ENCODE measurements around the gene TSPEAR. TPM values are rescaled to one million over a fixed set of nuclear protein-coding genes. Genes with fewer than 3 reads are reported as not detected.

The TSPEAR gene
- total RNA-seq, 4 donors from 2014 or later = 0.21 to 1.3 (median 0.69) TPM

- no peaks in the 10 kb centered on the region for H3K36me3 ChIP-seq
- no peak for TF ChIP-seq CTCF (IDR thresholded peaks at IDR 0.05)
- no peak for TF ChIP-seq POLR2A (IDR thresholded peaks at IDR 0.05)
- DNase-seq = no peak
- WGBS, 2 donors = 88 to 93% methylated on average over 2 of the region's 2 CpGs
- intact Hi-C loops (cut with DNase I) = no loop called here
- H3K9me3 ChIP-seq = no peaks in the 10 kb centered on the region
- no peaks in the 10 kb centered on the region for H3K27me3 ChIP-seq
- no peak overlapping the region for H3K27ac ChIP-seq
- no peaks in the 10 kb centered on the region for H3K4me1 ChIP-seq
- no peak overlapping the region for H3K4me3 ChIP-seq (replicated peaks in 1 of 3)
Measured at GRCh38 chr21:44524414-44525371, 186.7 kb downstream of the TSPEAR start.

- intact Hi-C loops (cut with DNase I) = no loop called here
- H3K27me3 ChIP-seq = no peaks in the 10 kb centered on the region
- no peaks in the 10 kb centered on the region for H3K4me1 ChIP-seq
- WGBS, 2 donors = 79 to 93% methylated on average over 1 of the region's 1 CpG
- no peaks in the 10 kb centered on the region for H3K36me3 ChIP-seq
- no peak for TF ChIP-seq CTCF (IDR thresholded peaks at IDR 0.05)
- no peak overlapping the region for H3K4me3 ChIP-seq (replicated peaks in 1 of 3)
- DNase-seq = no peak
- H3K27ac ChIP-seq = no peak overlapping the region
- H3K9me3 ChIP-seq = no peaks in the 10 kb centered on the region
Measured at GRCh38 chr21:44523567-44524413, 187.6 kb downstream of the TSPEAR start.

GRCh38 chr21:44522753-44523204, 188.6 kb downstream of the TSPEAR start:
- H3K27me3 ChIP-seq = no peaks in the 10 kb centered on the region
- no peaks in the 10 kb centered on the region for H3K36me3 ChIP-seq
- TF ChIP-seq CTCF (IDR thresholded peaks at IDR 0.05) = no peak
- TF ChIP-seq POLR2A (IDR thresholded peaks at IDR 0.05) = no peak
- no peaks in the 10 kb centered on the region for H3K4me1 ChIP-seq
- no peak overlapping the region for H3K4me3 ChIP-seq (replicated peaks in 1 of 3)
- no peak overlapping the region for H3K27ac ChIP-seq
- WGBS, 2 donors = 86% methylated on average over 1 of the region's 1 CpG; no CpG with 5 or more reads in 1 of the 2 donors
- DNase-seq = no peak
- intact Hi-C loops (cut with DNase I) = no loop called here
- H3K9me3 ChIP-seq = no peaks in the 10 kb centered on the region

GRCh38 chr21:44521928-44522752, 189.2 kb downstream of the TSPEAR start:
- Histone ChIP-seq H3K9me3 (no peaks in the 10 kb centered on the region), H3K27me3 (no peaks in the 10 kb centered on the region), H3K36me3 (no peaks in the 10 kb centered on the region), H3K27ac (no peak overlapping the region), H3K4me3 (replicated peaks in 1 of 3) (no peak overlapping the region), H3K4me1 (no peaks in the 10 kb centered on the region)
- TF ChIP-seq CTCF (IDR thresholded peaks at IDR 0.05) (no peak), POLR2A (IDR thresholded peaks at IDR 0.05) (no peak)
- intact Hi-C loops (cut with DNase I) = no loop called here
- no peak for DNase-seq
- 90 to 93% methylated on average over 19 to 31 of the region's 33 CpGs for WGBS, 2 donors

All from thyroid gland (tissue), 4 donors.